ENCODE results near the gene ASXL1. TPM values are rescaled to one million over a fixed set of nuclear protein-coding genes. Genes with fewer than 3 reads are reported as not detected.

The ASXL1 gene
- total RNA-seq, 1 donor, result 68.8 TPM

DNA sequence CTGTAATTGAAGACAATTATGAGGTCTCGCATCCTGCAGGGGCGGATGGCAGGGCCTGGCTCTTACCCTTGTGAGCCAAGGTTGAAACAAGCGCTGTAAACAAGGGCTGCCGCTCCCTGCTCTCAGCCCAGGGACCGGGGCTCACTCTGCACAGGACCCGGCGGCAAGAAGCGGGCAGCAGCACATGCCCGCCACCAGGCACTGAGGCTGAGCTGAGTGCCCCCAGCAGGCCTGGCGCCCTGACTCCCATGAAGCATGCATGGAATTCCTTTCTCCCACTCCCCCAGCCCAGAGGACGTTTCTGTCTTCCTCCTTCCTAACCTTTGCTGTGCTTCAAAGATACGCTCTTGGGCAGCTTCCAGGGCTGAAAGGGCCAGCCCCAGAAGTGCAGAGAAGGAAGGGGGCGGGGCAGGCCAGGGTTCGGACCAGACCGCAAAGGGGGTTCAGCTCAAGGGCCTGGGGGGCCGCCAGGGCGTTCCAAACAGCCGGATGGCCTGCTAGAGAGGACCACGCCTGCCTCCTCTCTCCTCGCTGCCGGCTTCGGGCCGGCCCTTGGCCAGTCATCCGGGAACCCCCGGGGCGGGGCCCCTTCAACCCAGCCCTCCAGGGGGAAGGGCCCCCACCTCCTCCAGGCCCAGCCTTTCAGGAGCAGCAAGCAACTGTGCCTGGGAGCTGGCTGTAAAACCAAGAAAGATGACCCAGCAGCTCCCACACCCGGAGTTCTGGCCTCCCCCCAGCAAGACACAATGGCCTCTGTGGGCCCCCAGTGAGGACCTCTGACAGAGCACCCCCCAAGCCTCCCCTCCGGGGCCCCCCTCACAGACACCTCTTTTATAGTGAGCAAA lies 117.1 kb downstream of the ASXL1 start:
- peaks cover 25% of the 10 kb centered on the region for H3K4me1 ChIP-seq (ENCODE audit: insufficient read depth, low read length)
- peak overlapping the region; percentile 69 for H2AFZ ChIP-seq (ENCODE audit: low read length)
- no peaks in the 10 kb centered on the region for H3K36me3 ChIP-seq (ENCODE audit: insufficient read depth, low read length)

DNA sequence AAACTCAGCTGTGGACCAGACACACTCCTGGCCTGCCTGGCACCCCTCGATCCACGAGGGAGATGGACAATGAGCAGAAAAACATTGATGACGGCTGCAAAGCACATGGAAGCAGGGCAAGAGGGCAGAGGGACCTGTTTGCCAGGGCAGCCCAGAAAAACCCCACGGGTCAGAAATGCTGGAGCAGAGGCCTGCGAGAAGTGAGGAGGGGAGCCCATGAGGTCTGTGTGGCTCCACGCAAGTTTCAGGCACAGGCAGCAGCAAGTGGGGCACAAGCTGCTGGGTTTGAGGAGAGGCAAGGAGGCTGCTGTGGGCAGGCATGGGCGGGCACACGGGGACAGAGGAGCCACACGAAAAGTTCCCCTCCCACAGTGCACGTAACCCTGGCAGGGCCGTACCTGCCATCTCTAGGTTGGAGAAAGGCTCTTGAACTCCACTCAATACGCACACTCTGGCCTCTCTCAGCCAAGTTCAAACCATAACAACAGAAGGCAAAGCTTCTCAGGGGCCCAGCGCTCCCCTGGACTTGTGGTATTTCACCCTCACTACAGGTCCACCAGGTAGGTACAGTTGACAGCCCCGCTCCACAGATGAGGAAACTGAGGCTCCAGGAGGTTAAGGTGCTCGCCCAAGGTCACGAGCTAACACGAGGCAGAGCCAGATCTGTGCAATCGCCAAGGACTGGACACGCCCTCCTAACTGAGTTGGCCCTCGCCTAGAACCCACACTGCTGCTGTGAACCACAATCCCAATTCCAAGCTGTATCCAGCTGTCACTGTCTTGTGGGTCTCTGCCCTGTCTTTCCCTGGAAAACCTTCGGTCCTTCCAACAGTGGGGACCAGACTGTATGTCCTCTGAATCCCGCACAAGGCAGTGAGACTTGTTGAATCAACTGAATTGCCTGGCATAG lies 118.8 kb downstream of the ASXL1 start:
- Histone ChIP-seq H3K9me3 (ENCODE audit: low read depth, low read length) (no peaks in the 10 kb centered on the region), H3K36me3 (ENCODE audit: insufficient read depth, low read length) (no peaks in the 10 kb centered on the region), H3K4me3 (ENCODE audit: insufficient read depth, low read length) (no peak overlapping the region), H3K79me2 (ENCODE audit: insufficient read depth, low read length) (peaks cover 81% of the 10 kb centered on the region), H4K20me1 (ENCODE audit: insufficient read depth, low read length) (peaks cover 60% of the 10 kb centered on the region), H3K27me3 (ENCODE audit: insufficient read depth, low read length) (no peaks in the 10 kb centered on the region), H3K4me2 (ENCODE audit: insufficient read depth, low read length) (no peak overlapping the region), H2AFZ (ENCODE audit: low read length) (no peak overlapping the region), H3K4me1 (ENCODE audit: insufficient read depth, low read length) (peaks cover 25% of the 10 kb centered on the region), H3K27ac (ENCODE audit: low read depth, low read length) (no peak overlapping the region)
- DNase-seq (ENCODE audit: insufficient read length, low spot score, missing footprints), result peak; percentile 76
- TF ChIP-seq, protein P1, sequence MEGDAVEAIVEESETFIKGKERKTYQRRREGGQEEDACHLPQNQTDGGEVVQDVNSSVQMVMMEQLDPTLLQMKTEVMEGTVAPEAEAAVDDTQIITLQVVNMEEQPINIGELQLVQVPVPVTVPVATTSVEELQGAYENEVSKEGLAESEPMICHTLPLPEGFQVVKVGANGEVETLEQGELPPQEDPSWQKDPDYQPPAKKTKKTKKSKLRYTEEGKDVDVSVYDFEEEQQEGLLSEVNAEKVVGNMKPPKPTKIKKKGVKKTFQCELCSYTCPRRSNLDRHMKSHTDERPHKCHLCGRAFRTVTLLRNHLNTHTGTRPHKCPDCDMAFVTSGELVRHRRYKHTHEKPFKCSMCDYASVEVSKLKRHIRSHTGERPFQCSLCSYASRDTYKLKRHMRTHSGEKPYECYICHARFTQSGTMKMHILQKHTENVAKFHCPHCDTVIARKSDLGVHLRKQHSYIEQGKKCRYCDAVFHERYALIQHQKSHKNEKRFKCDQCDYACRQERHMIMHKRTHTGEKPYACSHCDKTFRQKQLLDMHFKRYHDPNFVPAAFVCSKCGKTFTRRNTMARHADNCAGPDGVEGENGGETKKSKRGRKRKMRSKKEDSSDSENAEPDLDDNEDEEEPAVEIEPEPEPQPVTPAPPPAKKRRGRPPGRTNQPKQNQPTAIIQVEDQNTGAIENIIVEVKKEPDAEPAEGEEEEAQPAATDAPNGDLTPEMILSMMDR (IDR thresholded peaks at IDR 0.05; ENCODE audit: extremely low read depth, low read depth, low read length), result no peak

More for the DNA sequence above, 117.1 kb downstream of the ASXL1 start:
- H3K4me3 ChIP-seq (ENCODE audit: insufficient read depth, low read length), result peak overlapping the region; percentile 66
- peak; percentile 100 for DNase-seq (ENCODE audit: insufficient read length, low spot score, missing footprints)
- peak overlapping the region; percentile 70 for H3K4me2 ChIP-seq (ENCODE audit: insufficient read depth, low read length)
- TF ChIP-seq, protein P1 (IDR thresholded peaks at IDR 0.05; ENCODE audit: extremely low read depth, low read depth, low read length), result no peak
- no peaks in the 10 kb centered on the region for H3K9me3 ChIP-seq (ENCODE audit: low read depth, low read length)
- H3K27me3 ChIP-seq (ENCODE audit: insufficient read depth, low read length), result no peaks in the 10 kb centered on the region
- peaks cover 72% of the 10 kb centered on the region for H3K79me2 ChIP-seq (ENCODE audit: insufficient read depth, low read length)
- peak overlapping the region; percentile 77 for H3K27ac ChIP-seq (ENCODE audit: low read depth, low read length)
- H4K20me1 ChIP-seq (ENCODE audit: insufficient read depth, low read length), result peaks cover 54% of the 10 kb centered on the region

DNA sequence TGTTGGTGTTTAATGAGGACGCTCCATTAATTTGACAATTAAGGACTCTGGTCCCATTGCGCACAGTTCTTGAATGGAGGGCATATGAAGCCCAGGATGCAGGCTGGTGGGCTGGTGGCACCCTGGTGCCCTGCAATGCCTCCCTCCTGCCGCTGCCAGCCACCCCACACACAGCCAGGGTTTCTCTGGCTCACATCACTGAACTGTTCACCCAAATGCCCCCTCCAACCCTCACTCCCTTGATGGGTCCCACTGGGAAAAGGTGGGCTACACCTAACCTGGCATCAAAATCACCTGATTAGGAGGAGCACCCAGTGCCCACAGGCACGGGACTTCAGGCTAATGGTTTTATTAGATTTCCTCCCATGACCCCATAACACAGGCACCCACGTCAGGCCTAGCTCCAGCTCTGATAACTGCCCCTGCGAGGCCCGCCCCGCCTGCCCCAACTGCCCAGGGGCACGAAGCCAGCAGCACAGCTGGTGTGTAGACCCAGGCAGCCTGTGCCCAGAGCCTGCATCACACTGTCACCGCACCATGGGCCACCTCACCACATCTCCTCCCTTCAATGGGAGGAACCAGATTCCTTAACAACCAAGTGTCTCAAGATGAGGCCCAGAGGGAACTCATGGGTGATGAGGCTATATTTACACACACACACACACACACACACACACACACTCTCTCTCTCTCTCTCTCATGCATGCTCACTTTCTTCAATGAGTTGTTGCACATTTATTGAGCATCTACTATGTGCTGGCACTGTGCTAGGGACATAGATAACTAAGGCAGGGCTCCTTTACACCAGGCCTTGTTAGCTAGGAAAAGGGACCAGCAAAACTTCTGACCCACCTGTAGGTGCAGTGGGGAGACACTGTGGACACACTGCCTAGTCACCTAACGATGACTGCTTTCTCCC lies 119.7 kb downstream of the ASXL1 start:
- Histone ChIP-seq H3K36me3 (ENCODE audit: insufficient read depth, low read length) (no peaks in the 10 kb centered on the region), H3K4me2 (ENCODE audit: insufficient read depth, low read length) (no peak overlapping the region), H3K27ac (ENCODE audit: low read depth, low read length) (no peak overlapping the region), H4K20me1 (ENCODE audit: insufficient read depth, low read length) (peaks cover 53% of the 10 kb centered on the region), H3K4me1 (ENCODE audit: insufficient read depth, low read length) (peaks cover 25% of the 10 kb centered on the region), H3K9me3 (ENCODE audit: low read depth, low read length) (no peaks in the 10 kb centered on the region), H3K27me3 (ENCODE audit: insufficient read depth, low read length) (no peaks in the 10 kb centered on the region), H2AFZ (ENCODE audit: low read length) (no peak overlapping the region), H3K4me3 (ENCODE audit: insufficient read depth, low read length) (no peak overlapping the region), H3K79me2 (ENCODE audit: insufficient read depth, low read length) (peaks cover 78% of the 10 kb centered on the region)
- DNase-seq (ENCODE audit: insufficient read length, low spot score, missing footprints), result peak; percentile 58
- TF ChIP-seq, protein P1 (IDR thresholded peaks at IDR 0.05; ENCODE audit: extremely low read depth, low read depth, low read length), result no peak

Measured in osteoblast (primary cell).